ENCODE measurements around the gene CLDN20. TPM values are rescaled to one million over a fixed set of nuclear protein-coding genes. Genes with fewer than 3 reads are reported as not detected.

CLDN20 gene
- total and polyA plus RNA-seq, 2 of the 8 experiments (the other 6 are each of a cell fraction or from before 2014, with no cell fraction given) = not detected

- TF ChIP-seq CBX8 (IDR thresholded peaks at IDR 0.05; ENCODE audit: borderline replicate concordance, low read depth, low read length) (no peak), BACH1 (IDR thresholded peaks at IDR 0.05; ENCODE audit: low read length) (no peak), PHF8 (conservative IDR thresholded peaks at IDR 0.05; ENCODE audit: low read depth, low read length) (no peak), KDM1A (IDR thresholded peaks at IDR 0.05; ENCODE audit: borderline replicate concordance, low read length) (no peak)
Observed at GRCh38 chr6:155256122-155256795, 7.6 kb upstream of the CLDN20 start (continued).

All from H1 (cell line).